GM10847 (cell line): Measurements from ENCODE around the gene RIPOR1.

Experiments
- POLR2A ChIP-seq: IDR thresholded peaks from 2 replicates; pipeline ENCODE4 v1.6.1; 2011; ENCODE audit not compliant: insufficient read length; ENCODE audit errors: extremely low read depth

Gene RIPOR1

DNA sequence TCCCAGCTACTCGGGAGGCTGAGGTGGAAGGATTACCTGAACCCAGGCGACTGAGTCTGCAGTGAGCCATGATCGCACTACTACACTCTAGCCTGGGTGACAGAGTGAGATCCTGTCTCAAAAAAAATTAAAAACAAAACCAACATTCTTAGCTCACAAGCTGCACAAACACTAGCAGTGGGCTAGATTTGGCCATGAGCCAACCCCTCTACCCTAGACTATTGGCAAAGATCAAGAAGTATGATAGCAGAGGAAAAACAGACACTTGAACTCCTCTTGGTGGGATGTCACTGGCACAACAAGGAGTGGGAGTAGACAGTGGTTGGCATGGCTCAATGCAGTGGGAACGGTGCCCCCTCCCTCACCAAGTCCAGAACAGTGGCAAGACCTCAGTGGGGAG lies 19.6 kb upstream of the RIPOR1 start:
- TF ChIP-seq POLR2A: no peak

DNA sequence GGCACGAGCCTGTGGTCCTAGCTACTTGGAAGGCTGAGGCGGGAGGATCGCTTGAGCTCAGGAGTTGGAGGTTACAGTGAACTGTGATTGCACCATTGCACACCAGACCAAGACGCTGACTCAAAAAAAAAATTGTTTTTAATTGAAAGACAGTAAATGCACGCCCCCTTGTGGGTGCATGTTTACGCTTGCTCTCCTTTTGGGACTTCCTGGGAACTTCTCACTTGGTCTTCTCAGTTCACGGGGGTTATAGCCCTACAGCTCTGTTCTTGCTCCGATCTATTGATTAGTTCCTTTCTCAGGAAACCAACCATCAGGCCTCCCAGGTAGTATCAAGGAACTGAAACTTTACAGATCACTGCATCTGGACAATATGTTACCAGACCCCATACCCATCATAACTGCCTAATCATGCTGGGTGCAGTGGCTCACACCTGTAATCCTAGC lies 14.2 kb upstream of the RIPOR1 start:
- TF ChIP-seq POLR2A: no peak

DNA sequence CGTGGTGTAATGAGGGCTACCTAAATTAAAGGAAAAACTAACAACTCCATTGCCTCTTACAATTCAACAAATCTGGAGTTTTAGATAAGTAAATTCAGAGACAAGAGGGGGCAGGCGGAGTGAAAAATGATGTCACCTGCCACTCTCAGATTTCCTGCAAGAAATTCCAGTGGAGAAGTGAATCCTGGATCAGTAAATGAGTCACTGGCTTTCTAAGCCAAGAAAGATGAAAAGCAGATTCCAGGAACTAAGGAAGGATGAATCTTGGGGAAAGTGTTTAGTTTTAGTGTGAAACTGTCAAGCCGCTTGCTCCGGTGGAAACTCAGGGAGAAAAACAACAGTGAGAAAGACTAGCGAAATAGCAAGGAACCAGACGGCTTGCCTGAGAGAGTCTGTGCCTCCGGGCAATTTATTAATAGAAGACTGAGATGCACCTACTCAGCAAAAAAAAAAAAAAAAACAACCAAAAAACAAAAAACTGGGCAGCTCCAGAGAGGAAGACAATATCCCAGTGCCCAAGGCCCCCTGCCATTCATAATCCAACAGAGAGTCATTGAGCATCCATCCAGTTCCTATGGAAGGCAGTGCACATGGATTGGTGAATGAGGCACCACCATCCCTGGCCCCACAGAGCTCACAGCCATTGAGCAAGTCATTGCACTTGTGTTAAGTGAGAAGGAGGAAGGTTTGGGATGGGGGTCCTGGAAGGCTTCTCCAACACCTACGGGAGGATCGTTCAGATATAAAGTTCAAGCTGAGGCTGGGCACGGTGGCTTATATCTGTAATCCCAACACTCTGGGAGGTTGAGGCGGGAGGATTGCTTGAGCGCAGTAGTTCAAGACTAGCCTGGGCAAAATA lies 12.1 kb upstream of the RIPOR1 start:
- no peak for TF ChIP-seq POLR2A

DNA sequence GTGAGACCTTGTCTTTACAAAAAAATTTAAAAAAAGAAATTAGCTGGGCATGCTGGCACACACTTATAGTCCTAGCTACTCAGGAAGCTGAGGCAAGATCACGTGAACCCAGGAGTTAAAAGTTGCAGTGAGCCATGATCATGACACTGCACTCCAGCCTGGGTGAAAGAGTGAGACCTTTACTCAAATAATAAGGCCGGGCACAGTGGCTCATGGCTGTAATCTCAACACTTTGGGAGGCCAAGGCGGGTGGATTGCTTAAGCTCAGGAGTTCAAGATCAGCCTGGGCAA lies 11.5 kb upstream of the RIPOR1 start:
- TF ChIP-seq POLR2A: no peak

DNA sequence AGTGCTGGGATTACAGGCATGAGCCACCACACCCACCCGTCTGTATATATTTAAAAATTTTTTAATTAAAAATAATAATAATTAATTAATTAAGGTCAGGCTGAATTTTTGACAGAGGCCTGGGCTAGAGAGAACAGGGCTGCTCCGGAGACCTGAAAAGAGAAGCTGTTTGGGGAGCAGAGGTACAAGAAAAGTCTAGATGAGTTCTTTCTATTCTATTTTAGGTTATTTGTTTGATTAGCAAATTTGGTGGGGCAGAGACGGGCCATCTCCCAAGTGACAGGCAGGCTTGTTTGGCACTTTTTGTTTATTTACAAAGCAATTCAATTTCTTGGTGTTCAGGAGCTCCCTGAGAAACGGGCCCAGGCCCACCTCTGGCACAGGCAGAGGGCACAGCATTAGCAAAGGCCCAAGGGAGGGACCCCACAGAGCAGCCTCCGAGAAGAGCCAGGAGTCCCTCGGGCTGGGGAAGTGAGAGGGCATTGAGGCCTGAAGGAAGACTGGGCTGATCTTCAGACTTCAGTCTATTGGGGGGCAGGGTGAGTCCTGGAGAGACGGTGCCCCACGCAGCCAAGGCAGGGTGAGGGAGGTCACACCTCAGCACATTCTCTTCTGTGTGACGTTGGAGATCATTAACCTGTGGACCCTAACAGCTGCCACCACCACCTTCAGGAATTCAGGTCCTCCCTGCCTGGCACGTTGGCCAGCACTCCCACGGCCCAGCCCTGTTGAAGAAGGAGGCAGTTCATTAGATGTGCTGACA lies 10.8 kb upstream of the RIPOR1 start:
- TF ChIP-seq POLR2A: no peak

DNA sequence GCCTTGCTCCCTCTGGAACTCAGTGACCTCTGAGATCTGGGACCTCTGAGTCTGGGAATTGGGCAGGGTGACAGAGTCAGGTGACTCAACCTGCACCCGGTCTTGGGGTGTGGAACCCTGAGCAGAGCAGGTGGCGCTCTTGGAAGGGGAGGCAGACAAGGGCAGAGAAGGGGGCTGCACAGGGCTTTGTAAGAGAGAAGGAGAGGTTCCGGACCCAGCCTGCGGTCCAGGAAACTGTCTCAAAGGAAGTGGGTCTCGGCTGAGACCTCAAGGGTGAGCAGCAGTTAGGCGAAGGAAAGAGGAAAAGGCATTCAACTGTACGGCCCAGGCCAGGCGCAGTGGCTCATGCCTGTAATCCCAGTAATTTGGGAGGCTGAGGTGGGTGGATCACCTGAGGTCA lies 10.0 kb upstream of the RIPOR1 start:
- no peak for TF ChIP-seq POLR2A

DNA sequence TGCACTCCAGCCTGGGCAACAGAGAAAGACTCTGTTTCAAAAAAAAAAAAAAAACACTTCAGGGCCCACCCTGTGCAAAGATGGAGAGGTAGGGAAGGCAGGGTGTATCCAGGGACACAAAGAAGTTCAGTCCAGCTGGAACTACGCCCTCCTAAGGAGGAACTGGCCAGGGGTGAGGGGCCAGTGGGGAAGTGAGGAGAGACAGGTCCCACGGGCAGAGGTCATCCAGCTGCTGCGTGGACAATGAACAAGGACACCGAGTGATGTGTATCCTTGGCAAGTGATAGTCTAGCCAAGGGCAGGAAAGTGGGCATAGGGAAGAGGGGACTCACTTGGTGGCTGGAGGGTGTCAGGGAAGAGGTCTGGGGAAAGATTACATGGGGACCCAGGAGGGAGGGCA lies 9.4 kb upstream of the RIPOR1 start:
- no peak for TF ChIP-seq POLR2A

DNA sequence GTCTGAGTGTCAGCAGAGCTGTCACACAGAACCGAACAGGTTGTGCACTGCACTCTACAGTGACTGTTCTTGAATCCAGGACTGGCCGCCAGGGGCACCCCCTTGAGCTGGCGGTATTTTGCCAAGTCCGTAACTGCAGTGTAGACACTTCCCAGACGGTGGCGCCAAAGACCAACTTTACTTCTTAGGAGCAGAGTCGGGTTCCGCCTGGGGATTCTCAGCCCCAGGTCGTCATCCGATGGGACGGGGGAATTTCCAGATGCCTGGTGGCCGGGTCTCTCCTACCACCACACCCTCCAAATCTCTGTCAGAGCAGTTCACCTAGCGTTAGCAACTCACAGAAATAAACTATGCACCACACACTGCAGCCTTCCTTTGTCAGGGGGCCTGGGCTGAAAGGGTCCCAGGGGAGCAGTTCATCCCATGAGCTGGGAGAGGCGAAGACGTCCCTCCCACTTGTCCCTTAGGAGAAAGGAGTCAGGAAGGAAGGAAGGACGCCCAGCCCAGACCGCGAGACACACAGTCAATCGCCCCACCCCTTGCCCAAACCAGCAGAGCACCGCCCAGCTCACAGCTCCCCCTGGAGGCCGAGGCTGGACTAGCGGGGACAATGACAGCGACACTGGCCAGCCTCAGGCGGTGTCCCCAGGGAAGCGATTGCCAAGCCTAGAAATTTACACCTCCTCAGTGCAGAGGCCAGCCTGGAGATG lies 7.4 kb upstream of the RIPOR1 start:
- TF ChIP-seq POLR2A: peak; percentile 18

DNA sequence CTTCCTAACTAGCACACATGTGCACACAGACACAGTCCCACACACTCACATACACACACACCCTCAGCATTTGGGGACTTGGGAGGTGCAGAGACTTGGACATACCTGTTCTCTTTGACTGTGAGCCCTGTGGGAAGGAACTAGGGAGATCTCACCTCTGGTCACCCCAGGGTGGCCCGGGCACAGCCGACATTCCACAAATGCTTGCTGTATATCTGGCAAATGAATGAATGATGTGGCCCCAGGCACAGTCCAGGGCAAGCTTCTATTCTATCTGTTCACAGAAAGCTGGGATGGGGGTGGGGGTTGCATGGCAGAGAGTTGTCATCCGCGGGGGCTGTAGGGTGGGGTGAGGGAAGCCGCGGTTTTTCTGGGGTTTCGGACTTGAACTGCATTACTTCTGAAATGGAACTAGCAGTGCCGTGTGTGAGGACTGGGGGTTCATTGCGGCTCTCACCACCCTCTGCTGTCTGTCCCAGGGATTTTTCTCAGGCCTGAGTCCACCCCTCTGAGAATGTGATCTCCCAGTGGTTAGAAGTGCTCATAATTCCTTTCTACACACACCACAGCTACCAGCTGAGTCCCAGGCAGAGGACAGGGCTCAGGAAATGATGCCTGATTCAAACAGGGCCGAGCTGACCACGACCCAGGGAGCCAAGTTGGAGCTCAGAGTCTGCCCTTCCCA lies 3.3 kb upstream of the RIPOR1 start:
- TF ChIP-seq POLR2A: no peak

DNA sequence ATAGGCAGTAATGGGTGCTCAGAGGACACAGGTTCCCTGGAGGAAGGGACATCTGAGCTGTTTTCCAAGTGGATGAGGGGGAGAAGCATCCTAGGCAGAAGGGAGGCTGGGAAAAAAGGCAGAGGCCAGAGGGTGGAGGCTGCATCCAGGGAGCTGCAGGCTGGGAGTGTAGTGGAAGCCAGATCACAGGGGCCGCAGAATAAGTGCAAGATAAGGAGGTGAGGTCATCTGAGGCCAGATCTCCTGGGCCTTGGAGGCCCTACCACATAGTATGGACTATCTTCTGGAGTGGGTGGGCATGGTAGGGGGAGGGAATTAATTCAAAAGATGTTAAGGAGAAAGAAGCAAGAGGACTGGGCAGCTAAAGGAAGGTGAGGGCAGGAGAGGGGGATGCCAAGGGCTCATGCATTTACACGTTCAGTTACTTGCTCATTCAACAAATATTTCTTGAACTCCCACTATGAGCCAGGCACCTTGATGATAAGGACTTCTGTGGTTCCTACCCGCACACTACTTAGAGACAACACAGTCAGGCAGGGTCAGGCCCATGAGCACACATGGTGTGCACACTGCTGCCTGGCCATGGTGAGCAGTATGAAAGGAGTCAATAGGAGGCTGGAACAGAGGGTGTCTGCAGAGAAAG lies 2.4 kb upstream of the RIPOR1 start:
- TF ChIP-seq POLR2A: no peak

DNA sequence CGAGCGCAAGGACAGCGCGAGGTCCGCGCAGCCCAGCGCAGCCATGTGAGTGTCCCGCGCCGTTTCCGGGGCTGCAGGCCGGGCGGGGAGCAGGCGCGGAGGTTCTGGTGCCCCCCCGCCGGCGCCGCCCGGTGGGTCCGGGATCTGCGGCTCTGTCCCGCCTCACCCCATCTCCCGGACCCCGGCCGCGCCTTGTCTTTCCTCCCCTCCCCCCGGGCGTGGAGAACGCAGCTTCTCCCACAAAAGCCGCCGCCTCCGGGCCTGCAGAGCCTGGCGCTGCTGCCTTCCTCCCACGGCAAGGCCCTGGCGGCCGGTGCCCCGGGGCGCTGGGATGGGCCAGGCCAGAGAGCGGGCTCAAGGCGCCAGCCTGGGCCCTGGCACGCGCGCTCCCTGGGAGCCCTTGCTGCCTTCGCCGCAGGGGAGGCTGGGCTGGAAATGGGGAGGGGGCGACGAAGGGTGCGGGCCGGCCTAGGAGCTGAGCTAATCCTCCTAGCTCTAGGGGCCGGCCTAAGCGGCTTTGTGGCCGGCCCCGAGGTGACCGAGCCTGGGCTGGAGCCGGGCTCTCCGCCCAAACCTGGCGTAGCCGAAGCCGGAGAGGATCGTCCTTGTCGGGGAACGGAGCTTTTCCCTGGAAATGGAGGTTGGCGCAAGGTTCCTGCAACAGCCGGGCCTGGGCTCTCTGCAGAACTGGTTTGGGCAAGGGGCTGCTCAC lies 397 bp downstream of the RIPOR1 start:
- peak; percentile 28 for TF ChIP-seq POLR2A

DNA sequence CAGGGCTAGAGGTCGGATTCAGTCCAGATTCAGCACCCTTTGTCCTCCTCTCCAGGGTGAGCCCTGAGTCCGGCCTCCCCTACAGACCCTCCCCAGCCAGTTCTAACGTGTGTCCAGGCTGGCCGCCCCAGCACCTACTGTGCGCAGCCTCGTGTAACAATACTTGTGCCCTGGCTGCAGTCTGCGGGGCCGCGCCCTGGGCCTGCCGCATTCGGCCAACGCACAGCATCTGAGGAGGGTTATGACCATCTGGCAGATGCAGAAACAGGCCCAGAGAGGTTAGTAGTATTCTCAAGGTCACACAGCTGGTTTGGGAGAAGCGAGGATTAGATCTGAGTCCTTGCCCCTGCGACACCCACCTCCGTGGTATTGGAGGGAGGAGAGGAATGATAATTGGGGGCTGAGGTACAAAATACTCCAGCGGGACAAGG lies 968 bp downstream of the RIPOR1 start:
- no peak for TF ChIP-seq POLR2A

DNA sequence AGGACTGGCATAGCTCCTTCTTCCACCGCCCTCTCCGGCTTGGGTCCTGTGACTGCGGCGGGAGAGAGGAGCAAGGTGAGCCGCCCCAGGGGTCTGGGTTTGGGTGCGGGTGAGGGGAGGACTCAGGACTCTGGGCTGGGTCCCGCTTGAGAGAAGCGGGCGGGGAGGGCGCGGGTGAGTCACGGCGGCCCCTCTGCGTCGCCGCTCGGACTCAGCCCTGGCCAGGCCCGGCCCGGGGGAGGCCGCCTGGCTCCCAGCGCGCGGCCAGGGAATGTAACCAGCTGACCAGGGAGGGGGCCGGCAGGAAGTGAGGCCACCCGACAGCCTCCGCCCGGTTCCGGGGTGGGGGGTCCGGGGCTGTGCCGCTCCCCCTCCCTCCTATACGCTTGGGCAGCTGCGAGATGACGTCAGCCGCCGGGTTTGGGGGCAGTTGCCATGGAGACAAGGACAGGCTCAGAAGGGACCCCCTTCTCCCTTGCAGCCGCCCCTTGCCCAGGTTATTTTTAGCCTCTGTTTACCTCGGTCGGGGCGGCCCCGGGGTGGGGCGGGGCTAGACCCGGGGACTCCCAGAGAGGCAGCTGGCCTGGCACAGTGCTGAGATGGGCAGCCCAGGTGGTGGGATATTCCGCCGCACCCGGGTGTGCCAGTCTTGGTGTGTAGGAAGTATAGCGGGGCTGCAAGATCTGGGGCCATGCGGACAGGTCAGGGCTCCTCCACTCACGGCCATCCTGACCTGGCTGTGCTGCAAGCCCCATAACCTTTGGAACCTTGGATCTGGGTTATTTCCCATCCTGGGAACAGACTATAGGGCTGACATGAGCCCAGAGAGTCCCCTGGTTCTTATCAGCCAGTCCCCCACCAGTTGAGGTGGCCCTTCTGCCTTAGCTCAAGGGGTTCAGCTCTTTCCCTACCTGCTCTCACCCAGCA lies 1.6 kb downstream of the RIPOR1 start:
- TF ChIP-seq POLR2A: peak; percentile 26
